Heart left ventricle (tissue), 16 donors: ENCODE data around the gene VWDE. TPM values are rescaled to one million over a fixed set of nuclear protein-coding genes. Genes with fewer than 3 reads are reported as not detected.

Experiments used
- ATAC-seq, 4 donors: fragments of 200-7000 bp; cut with Tn5 transposase; one replicate each; pipeline ENCODE4 v1.9.1; 2020 to 2022; ENCODE audit warnings: moderate library complexity in 4 of 4, mild to moderate bottlenecking in 3 of 4, moderate number of reproducible peaks in 1 of 4
- DNase-seq, 5 donors: peaks; one replicate each; pipeline ENCODE4 v3.0.0-alpha.2; 2020
- H3K27ac ChIP-seq, 12 donors: fragments of 200-600 bp; sonication (generic) in 4 of 12; one replicate each; pipeline versions ENCODE4 v1.5.0 to v1.8.0; 2016 to 2022; ENCODE audit warnings: mild to moderate bottlenecking in 2 of 12
- H3K27me3 ChIP-seq, 9 donors: fragments of 200-600 bp; sonication (generic) in 2 of 9; one replicate each; pipeline versions ENCODE4 v1.5.1 to v1.8.0; 2016 to 2022; ENCODE audit warnings: mild to moderate bottlenecking in 3 of 9
- H3K36me3 ChIP-seq, 9 donors: fragments of 200-600 bp; sonication (generic) in 2 of 9; one replicate each; pipeline versions ENCODE4 v1.5.0 to v1.8.0; 2018 to 2022; ENCODE audit warnings: mild to moderate bottlenecking in 2 of 9
- H3K4me1 ChIP-seq, 12 donors: fragments of 200-600 bp; sonication (generic) in 4 of 12; one replicate each; pipeline versions ENCODE4 v1.5.0 to v1.8.0; 2016 to 2022; ENCODE audit warnings: mild to moderate bottlenecking in 3 of 12
- H3K4me3 ChIP-seq, 12 donors: fragments of 200-600 bp; sonication (generic) in 4 of 12; one replicate each; pipeline versions ENCODE4 v1.5.0 to v1.8.0; 2017 to 2022; ENCODE audit warnings: mild to moderate bottlenecking in 9 of 12, moderate library complexity in 4 of 12
- H3K9me3 ChIP-seq, 12 donors: fragments of 200-600 bp; sonication (generic) in 4 of 12; one replicate each; pipeline versions ENCODE4 v1.5.0 to v1.8.0; 2016 to 2022; ENCODE audit warnings: mild to moderate bottlenecking in 1 of 12
- CTCF ChIP-seq, 12 donors: fragments of 200-600 bp; sonication (generic) in 4 of 12; IDR thresholded peaks; one replicate each; pipeline versions ENCODE4 v1.5.0 to v1.8.0; 2018 to 2022; ENCODE audit warnings: antibody characterized with exemption in 12 of 12, mild to moderate bottlenecking in 5 of 12
- POLR2A ChIP-seq, 2 donors: fragments of 450-650 bp; IDR thresholded peaks; one replicate each; pipeline ENCODE4 v1.6.1; 2017; ENCODE audit warnings: antibody characterized with exemption in 2 of 2, mild to moderate bottlenecking in 2 of 2, moderate library complexity in 2 of 2
- WGBS, 4 donors: extraction: QIAGEN DNeasy Blood & Tissue Kit in 2 of 4; methylation state at CpG; one replicate each; pipeline versions ENCODE4 v1.1.5 to v1.1.7; 2013 to 2018; 5-methylcytosine and 5-hydroxymethylcytosine counted together
- intact Hi-C, 10 donors: fragments of 100-400 bp; cut with DNase I; formaldehyde crosslinking; loops; one replicate each; pipeline versions ENCODE4 v1.11.1 to v1.14.2; 2022
- polyA plus RNA-seq, 2 donors: library from polyadenylated mRNA; stranded (reverse); fragments of 200-250 nt; gene quantifications; one replicate each; pipeline ENCODE4 v1.2.3, GENCODE V29; 2013
- total RNA-seq, 9 donors: library from RNA; depleted of rRNA in 2 of 9; stranded (reverse); fragments of >200 nt in 2 of 9; fragmentation: NEBNext Ultra II Directional in 3 of 9; extraction: Animal tissue kit (Norgen Biotek cat#: 25700) in 3 of 9; gene quantifications; one replicate each; pipeline versions ENCODE4 v1.1.0 to v1.2.4, GENCODE V29; 2016 to 2023
- donor health status: ischemic (EF 13 %, LVEDD 7.1; RV severe dilation, severe dysfunction).
- donor health status: healthy with polysubstance abuse.
- donor health status: DM: no; HTN: yes; CAD: no.
- donor health status: DM: no; HTN: no; CAD: no.
- donor health status: ischemic (EF 25% LVEDD 6.9; RV normal size, moderate dysfunction).
- donor health status: ischemic (EF 25% LVEDD 5.7; RV mildly dilated, moderate dysfunction).
- donor health status: healthy.
- donor health status: DM: yes; HTN: yes; CAD: no.
- donor health status: ischemic (EF 35%, LVEDD 5.7; RV mildly dilated, moderate dysfunction).
- donor health status: nonischemic (EF 11% LVEDD 7.7; RV severe dilation, severe dysfunction).
- donor health status: DM: yes; HTN: yes; CAD: no.
- donor health status: PGD.
- donor health status: ischemic (EF 29% LVEDD 5.4; RV normal size, mild dysfunction).
- donor health status: nonischemic (EF 23%, LVEDD 6.1; RV moderate dilation, normal function).

The VWDE gene
- total and polyA plus RNA-seq, 11 donors: 0.07 to 0.58 (median 0.27) TPM; not detected in 8

GRCh38 chr7:12317675-12318074 is 86.0 kb downstream of the VWDE start:
- Histone ChIP-seq H3K27me3 (no peaks in the 10 kb centered on the region), H3K9me3 (no peaks in the 10 kb centered on the region), H3K36me3 (no peaks in the 10 kb centered on the region), H3K27ac (no peak overlapping the region), H3K4me1 (no peaks in the 10 kb centered on the region), H3K4me3 (no peak overlapping the region)
- no peak for DNase-seq
- 91 to 96% (median 94%) methylated on average over 1 of the region's 1 CpG for whole genome bisulfite sequencing, 4 donors
- intact Hi-C loops: no loop called here
- TF ChIP-seq POLR2A (IDR thresholded peaks at IDR 0.05): no peak
- TF ChIP-seq CTCF (IDR thresholded peaks at IDR 0.05): no peak
- ATAC-seq: no peak

- no peak overlapping the region for H3K4me3 ChIP-seq
- WGBS, 4 donors: 62 to 82% (median 70%) methylated on average over 3 of the region's 3 CpGs
- intact Hi-C loops: no loop called here
- no peaks in the 10 kb centered on the region for H3K4me1 ChIP-seq
- no peaks in the 10 kb centered on the region for H3K36me3 ChIP-seq
- DNase-seq: no peak
- no peak for TF ChIP-seq POLR2A (IDR thresholded peaks at IDR 0.05)
- TF ChIP-seq CTCF (IDR thresholded peaks at IDR 0.05): no peak
- no peaks in the 10 kb centered on the region for H3K27me3 ChIP-seq
- no peak overlapping the region for H3K27ac ChIP-seq
- H3K9me3 ChIP-seq: no peaks in the 10 kb centered on the region
- ATAC-seq: no peak
These were observed 86.7 kb downstream of the VWDE start for GRCh38 chr7:12316925-12317324.

GRCh38 chr7:12315049-12315448 is 88.6 kb downstream of the VWDE start:
- no peak overlapping the region for H3K27ac ChIP-seq
- intact Hi-C loops: no loop called here
- no peak for DNase-seq
- H3K4me1 ChIP-seq: no peaks in the 10 kb centered on the region
- no peaks in the 10 kb centered on the region for H3K9me3 ChIP-seq
- no peaks in the 10 kb centered on the region for H3K36me3 ChIP-seq
- no peak for ATAC-seq
- no peak overlapping the region for H3K4me3 ChIP-seq
- no peak for TF ChIP-seq POLR2A (IDR thresholded peaks at IDR 0.05)
- TF ChIP-seq CTCF (IDR thresholded peaks at IDR 0.05): no peak
- H3K27me3 ChIP-seq: no peaks in the 10 kb centered on the region

- no peak for DNase-seq
- H3K27me3 ChIP-seq: no peaks in the 10 kb centered on the region
- H3K36me3 ChIP-seq: no peaks in the 10 kb centered on the region
- no peaks in the 10 kb centered on the region for H3K9me3 ChIP-seq
- no peak for ATAC-seq
- no peak overlapping the region for H3K27ac ChIP-seq
- intact Hi-C loops: no loop called here
- no peaks in the 10 kb centered on the region for H3K4me1 ChIP-seq
- no peak for TF ChIP-seq CTCF (IDR thresholded peaks at IDR 0.05)
- TF ChIP-seq POLR2A (IDR thresholded peaks at IDR 0.05): no peak
- H3K4me3 ChIP-seq: no peak overlapping the region
These were observed 89.5 kb downstream of the VWDE start for GRCh38 chr7:12314199-12314598.
